Gastrocnemius medialis (tissue), 4 donors: ENCODE measurements around the gene DOK1. TPM values are rescaled to one million over a fixed set of nuclear protein-coding genes. Genes with fewer than 3 reads are reported as not detected.

Source experiments
- ATAC-seq, 2 donors: fragments of 150-250 bp; one replicate each; pipeline ENCODE4 v1.9.1; 2016
- DNase-seq, 2 donors: peaks; one replicate each; pipeline ENCODE4 v3.0.0-alpha.2; 2019
- H3K27ac ChIP-seq, 4 donors: fragments of 200-600 bp; sonication (generic); 1 replicate in 1 of 4; 2 replicates in 3 of 4; pipeline ENCODE4 v1.5.1; 2016 to 2018; ENCODE audit warnings: mild to moderate bottlenecking in 2 of 4, moderate library complexity in 1 of 4
- H3K27me3 ChIP-seq, 3 donors: fragments of 200-600 bp; sonication (generic) in 2 of 3; 1 replicate in 1 of 3; 2 replicates in 2 of 3; pipeline versions ENCODE4 v1.5.1 to v1.6.0; 2016 to 2019; ENCODE audit warnings: mild to moderate bottlenecking in 1 of 3, moderate library complexity in 1 of 3
- H3K36me3 ChIP-seq, 2 donors: fragments of 200-600 bp; sonication (generic) in 1 of 2; one replicate each; pipeline ENCODE4 v1.5.1; 2017 to 2018
- H3K4me1 ChIP-seq, 2 donors: fragments of 200-600 bp; sonication (generic) in 1 of 2; one replicate each; pipeline ENCODE4 v1.5.1; 2016 to 2017; ENCODE audit warnings: mild to moderate bottlenecking in 2 of 2
- H3K4me3 ChIP-seq, 4 donors: fragments of 200-600 bp; sonication (generic) in 3 of 4; 1 replicate in 1 of 4; 2 replicates in 3 of 4; pipeline ENCODE4 v1.5.1; 2016 to 2019; ENCODE audit warnings: mild to moderate bottlenecking in 2 of 4
- H3K9me3 ChIP-seq, 3 donors: fragments of 200-600 bp; sonication (generic) in 2 of 3; 1 replicate in 1 of 3; 2 replicates in 2 of 3; pipeline ENCODE4 v1.5.1; 2016 to 2019
- CTCF ChIP-seq, 5 experiments: fragments of 450-650 bp in 3 of 5; fragments of 200-600 bp in 2 of 5; sonication (generic) in 2 of 5; IDR thresholded peaks in 4 of 5; conservative IDR thresholded peaks in 1 of 5; 1 replicate in 4 of 5; 2 replicates in 1 of 5; pipeline ENCODE4 v1.5.1; 2016 to 2019; ENCODE audit warnings: antibody characterized with exemption in 5 of 5, mild to moderate bottlenecking in 3 of 5, moderate library complexity in 3 of 5
- POLR2A ChIP-seq, 2 donors: fragments of 450-650 bp; IDR thresholded peaks; one replicate each; pipeline ENCODE4 v1.6.1; 2017; ENCODE audit warnings: antibody characterized with exemption in 2 of 2, mild to moderate bottlenecking in 2 of 2, moderate library complexity in 2 of 2
- in situ Hi-C, 4 donors: fragments of 200-750 bp; cut with MboI; loops; one replicate each; pipeline versions ENCODE4 v1.15.0 to v1.8.0; 2017; ENCODE audit warnings: low sequenced_read_pairs in 4 of 4
- intact Hi-C: fragments of 100-400 bp; cut with DNase I; formaldehyde crosslinking; loops from one replicate; pipeline ENCODE4 v1.15.1; 2023; ENCODE audit warnings: low total_unique reads
- total RNA-seq, 4 donors: library from RNA; depleted of rRNA; stranded (reverse); fragments of >200 nt; gene quantifications; one replicate each; pipeline versions ENCODE4 v1.1.0 to v1.2.3, GENCODE V29; 2016

DOK1 gene
- total RNA-seq, 4 donors from 2014 or later: 0.51 to 4.1 (median 2.7) TPM

GRCh38 chr2:74522516-74522915, 32.0 kb upstream of the DOK1 start:
- H3K4me3 ChIP-seq: no peak overlapping the region
- no peak overlapping the region for H3K27ac ChIP-seq
- in situ Hi-C loops: no loop called here
- peaks cover 26 to 35% (median 34%) of the 10 kb centered on the region in 3 donors for H3K27me3 ChIP-seq
- TF ChIP-seq POLR2A (IDR thresholded peaks at IDR 0.05) (no peak), CTCF (IDR thresholded peaks at IDR 0.05 in 4 of 5, conservative IDR thresholded peaks at IDR 0.05 in 1 of 5) (no peak)
- DNase-seq (no peak), ATAC-seq (no peak)
- H3K9me3 ChIP-seq: no peaks in the 10 kb centered on the region
- H3K4me1 ChIP-seq: peaks cover 0 to under 1% of the 10 kb centered on the region in 2 donors
- intact Hi-C loops: loop anchor here (10.0 kb wide), 1 partner anchor 312 kb away; the partner anchor contains the start of gene HK2
- peaks cover 0 to 21% of the 10 kb centered on the region in 2 donors for H3K36me3 ChIP-seq

GRCh38 chr2:74524005-74524404, 30.5 kb upstream of the DOK1 start:
- peaks cover 13 to 20% (median 19%) of the 10 kb centered on the region in 3 donors for H3K27me3 ChIP-seq
- DNase-seq: no peak
- no peak overlapping the region for H3K27ac ChIP-seq
- peaks cover 10 to 15% of the 10 kb centered on the region in 2 donors for H3K4me1 ChIP-seq
- in situ Hi-C loops: no loop called here
- peaks cover 0 to 29% of the 10 kb centered on the region in 2 donors for H3K36me3 ChIP-seq
- no peak overlapping the region for H3K4me3 ChIP-seq
- no peak for ATAC-seq
- intact Hi-C loops: loop anchor here (10.0 kb wide), 1 partner anchor 311 kb away; the partner anchor contains the start of gene HK2
- TF ChIP-seq POLR2A (IDR thresholded peaks at IDR 0.05) (no peak), CTCF (IDR thresholded peaks at IDR 0.05 in 4 of 5, conservative IDR thresholded peaks at IDR 0.05 in 1 of 5) (no peak)
- no peaks in the 10 kb centered on the region for H3K9me3 ChIP-seq

GRCh38 chr2:74524955-74525716, 29.4 kb upstream of the DOK1 start:
- H3K27ac ChIP-seq: no peak overlapping the region
- in situ Hi-C loops (loop anchor here in 1 of 4 donors (25.0 kb wide), 1 partner anchor 1288 kb away; the partner anchor contains the start of genes CCT7 and PRADC1), intact Hi-C loops (loop anchor here (10.0 kb wide), 1 partner anchor 310 kb away; the partner anchor contains the start of gene HK2)
- H3K36me3 ChIP-seq: peaks cover 0 to 29% of the 10 kb centered on the region in 2 donors
- H3K4me3 ChIP-seq: no peak overlapping the region
- H3K4me1 ChIP-seq: peaks cover 10 to 17% of the 10 kb centered on the region in 2 donors
- DNase-seq (no peak), ATAC-seq (no peak)
- no peaks in the 10 kb centered on the region for H3K9me3 ChIP-seq
- peaks cover 4 to 9% (median 8%) of the 10 kb centered on the region in 3 donors for H3K27me3 ChIP-seq
- no peak for TF ChIP-seq CTCF (IDR thresholded peaks at IDR 0.05 in 4 of 5, conservative IDR thresholded peaks at IDR 0.05 in 1 of 5)
- no peak for TF ChIP-seq POLR2A (IDR thresholded peaks at IDR 0.05)

- no peak for ATAC-seq
- no peak for TF ChIP-seq POLR2A (IDR thresholded peaks at IDR 0.05)
- no peak for TF ChIP-seq CTCF (IDR thresholded peaks at IDR 0.05 in 4 of 5, conservative IDR thresholded peaks at IDR 0.05 in 1 of 5)
- H3K4me1 ChIP-seq: peaks cover 14 to 25% of the 10 kb centered on the region in 2 donors
- in situ Hi-C loops (loop anchor here in 1 of 4 donors (25.0 kb wide), 1 partner anchor 1289 kb away; the partner anchor contains the start of genes CCT7 and PRADC1), intact Hi-C loops (loop anchor here (10.0 kb wide), 1 partner anchor 309 kb away; the partner anchor contains the start of gene HK2)
- H3K9me3 ChIP-seq: no peaks in the 10 kb centered on the region
- H3K36me3 ChIP-seq: peaks cover 0 to 29% of the 10 kb centered on the region in 2 donors
- no peak for DNase-seq
- H3K27ac ChIP-seq: no peak within 1 kb of the TSS
- H3K4me3 ChIP-seq: no peak within 1 kb of the TSS
- peaks cover 0 to under 1% (median 0%) of the 10 kb centered on the region in 3 donors for H3K27me3 ChIP-seq
These were observed 28.5 kb upstream of the DOK1 start, which contains the start of gene DQX1 for GRCh38 chr2:74525717-74526648. Gene DQX1 (minus strand): TSS chr2:74526231. CDS start chr2:74525729, 502 bp downstream.
